HEK293T (cell line): ENCODE results near the gene SPAG16.
"Not testable (repeated sequence)": the region's sequence is repeated elsewhere in the genome, so short reads cannot be mapped to it uniquely, and the experiment has no call there.

Experiments used
- CTCF ChIA-PET: fragments of 350-600 bp; formaldehyde crosslinking; extraction: SDS; loops from one replicate; lab custom pipeline; 2021; ENCODE audit warnings: antibody characterized with exemption, inconsistent platforms; lab: Yijun Ruan, JAX
- POLR2A ChIA-PET: fragments of 350-600 bp; formaldehyde crosslinking; extraction: SDS; loops from one replicate; lab custom pipeline; 2020; ENCODE audit warnings: antibody characterized with exemption, inconsistent platforms; lab: Yijun Ruan, JAX
- DNase-seq: peaks from one replicate; pipeline ENCODE4 v3.0.0; 2012; ENCODE audit warnings: mixed read lengths; ENCODE audit errors: extremely low spot score
- ARNT ChIP-seq: fragments of 450-650 bp; IDR thresholded peaks from 2 replicates; pipeline ENCODE4 v1.6.1; 2017; ENCODE audit warnings: mild to moderate bottlenecking
- BHLHE40 ChIP-seq: fragments of 450-650 bp; IDR thresholded peaks from 2 replicates; pipeline ENCODE4 v1.6.1; 2016; ENCODE audit warnings: mild to moderate bottlenecking, moderate library complexity, borderline replicate concordance
- CTBP1 ChIP-seq: fragments of 450-650 bp; IDR thresholded peaks from 2 replicates; pipeline ENCODE4 v1.6.1; 2016; ENCODE audit warnings: borderline replicate concordance
- ELF4 ChIP-seq: fragments of 450-650 bp; IDR thresholded peaks from 2 replicates; pipeline ENCODE4 v1.6.1; 2017; ENCODE audit warnings: antibody characterized with exemption
- FOXA1 ChIP-seq: fragments of 450-650 bp; IDR thresholded peaks from 2 replicates; pipeline ENCODE4 v1.6.1; 2016; ENCODE audit warnings: mild to moderate bottlenecking
- FOXK2 ChIP-seq: fragments of 450-650 bp; IDR thresholded peaks from 2 replicates; pipeline ENCODE4 v1.6.1; 2016; ENCODE audit warnings: mild to moderate bottlenecking
- FOXM1 ChIP-seq: fragments of 450-650 bp; IDR thresholded peaks from 2 replicates; pipeline ENCODE4 v1.6.1; 2017; ENCODE audit warnings: mild to moderate bottlenecking, borderline replicate concordance
- HDGF ChIP-seq: fragments of 450-650 bp; IDR thresholded peaks from 2 replicates; pipeline ENCODE4 v1.6.1; 2017; ENCODE audit warnings: antibody characterized with exemption, borderline replicate concordance
- L3MBTL2 ChIP-seq: fragments of 450-650 bp; conservative IDR thresholded peaks from 2 replicates; pipeline ENCODE4 v1.6.1; 2016; ENCODE audit warnings: mild to moderate bottlenecking
- LEF1 ChIP-seq: fragments of 450-650 bp; IDR thresholded peaks from 2 replicates; pipeline ENCODE4 v1.6.1; 2017; ENCODE audit warnings: mild to moderate bottlenecking, borderline replicate concordance
- NFRKB ChIP-seq: fragments of 450-650 bp; IDR thresholded peaks from 2 replicates; pipeline ENCODE4 v1.6.1; 2016; ENCODE audit warnings: mild to moderate bottlenecking, moderate library complexity
- SP1 ChIP-seq: fragments of 450-650 bp; IDR thresholded peaks from 2 replicates; pipeline ENCODE4 v1.6.1; 2017
- SUZ12 ChIP-seq: fragments of 450-650 bp; IDR thresholded peaks from 2 replicates; pipeline ENCODE4 v1.6.1; 2016; ENCODE audit warnings: mild to moderate bottlenecking
- TARDBP ChIP-seq: fragments of 450-650 bp; IDR thresholded peaks from 2 replicates; pipeline ENCODE4 v1.6.1; 2016
- ZNF384 ChIP-seq: fragments of 450-650 bp; IDR thresholded peaks from 2 replicates; pipeline ENCODE4 v1.6.1; 2016
- TF ChIP-seq, protein P1 (sequence below): fragments of 450-650 bp; IDR thresholded peaks from 2 replicates; pipeline ENCODE4 v1.6.1; 2016

SPAG16 gene

DNA sequence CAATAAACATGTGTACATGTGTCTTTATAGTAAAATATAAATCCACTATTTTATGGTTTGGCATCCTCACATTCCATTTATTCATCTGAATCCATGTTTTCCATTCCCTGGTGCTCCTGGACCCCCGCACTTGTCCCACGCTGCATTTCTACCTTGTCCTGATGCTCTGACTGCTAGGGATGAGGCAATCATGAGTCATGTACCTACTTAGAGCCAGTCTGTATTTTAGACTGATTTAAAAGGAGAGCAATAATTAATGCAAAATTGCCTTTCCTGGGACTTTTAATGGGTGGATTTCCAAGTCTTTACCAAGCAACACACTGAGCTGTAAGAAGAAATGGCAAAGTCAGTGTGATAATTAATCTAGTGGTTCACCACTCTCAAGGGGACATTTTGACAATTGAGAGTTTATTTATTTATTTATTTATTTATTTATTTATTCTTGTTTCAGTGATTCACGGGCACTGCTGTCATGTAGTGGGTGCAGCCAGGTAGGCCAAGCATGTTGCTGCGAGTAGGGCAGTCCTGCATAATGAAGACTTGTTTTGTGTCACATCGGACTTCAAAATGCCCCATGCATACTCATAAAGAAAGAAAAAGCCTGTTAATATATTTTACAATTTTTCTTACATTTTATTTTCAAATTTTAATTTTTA, 707.3 kb downstream of the SPAG16 start:
- no peak for DNase-seq
- TF ChIP-seq ZNF384: no peak
- no peak for TF ChIP-seq SP1
- no peak for TF ChIP-seq FOXK2
- TF ChIP-seq LEF1: no peak
- TF ChIP-seq FOXM1: no peak
- no peak for TF ChIP-seq TARDBP
- TF ChIP-seq BHLHE40: no peak
- no peak for TF ChIP-seq FOXA1
- TF ChIP-seq ELF4: no peak
- TF ChIP-seq, protein P1, sequence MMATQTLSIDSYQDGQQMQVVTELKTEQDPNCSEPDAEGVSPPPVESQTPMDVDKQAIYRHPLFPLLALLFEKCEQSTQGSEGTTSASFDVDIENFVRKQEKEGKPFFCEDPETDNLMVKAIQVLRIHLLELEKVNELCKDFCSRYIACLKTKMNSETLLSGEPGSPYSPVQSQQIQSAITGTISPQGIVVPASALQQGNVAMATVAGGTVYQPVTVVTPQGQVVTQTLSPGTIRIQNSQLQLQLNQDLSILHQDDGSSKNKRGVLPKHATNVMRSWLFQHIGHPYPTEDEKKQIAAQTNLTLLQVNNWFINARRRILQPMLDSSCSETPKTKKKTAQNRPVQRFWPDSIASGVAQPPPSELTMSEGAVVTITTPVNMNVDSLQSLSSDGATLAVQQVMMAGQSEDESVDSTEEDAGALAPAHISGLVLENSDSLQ: no peak
- no peak for TF ChIP-seq SUZ12
- TF ChIP-seq L3MBTL2: no peak
- CTCF ChIA-PET: no interaction called here
- POLR2A ChIA-PET: no interaction called here

DNA sequence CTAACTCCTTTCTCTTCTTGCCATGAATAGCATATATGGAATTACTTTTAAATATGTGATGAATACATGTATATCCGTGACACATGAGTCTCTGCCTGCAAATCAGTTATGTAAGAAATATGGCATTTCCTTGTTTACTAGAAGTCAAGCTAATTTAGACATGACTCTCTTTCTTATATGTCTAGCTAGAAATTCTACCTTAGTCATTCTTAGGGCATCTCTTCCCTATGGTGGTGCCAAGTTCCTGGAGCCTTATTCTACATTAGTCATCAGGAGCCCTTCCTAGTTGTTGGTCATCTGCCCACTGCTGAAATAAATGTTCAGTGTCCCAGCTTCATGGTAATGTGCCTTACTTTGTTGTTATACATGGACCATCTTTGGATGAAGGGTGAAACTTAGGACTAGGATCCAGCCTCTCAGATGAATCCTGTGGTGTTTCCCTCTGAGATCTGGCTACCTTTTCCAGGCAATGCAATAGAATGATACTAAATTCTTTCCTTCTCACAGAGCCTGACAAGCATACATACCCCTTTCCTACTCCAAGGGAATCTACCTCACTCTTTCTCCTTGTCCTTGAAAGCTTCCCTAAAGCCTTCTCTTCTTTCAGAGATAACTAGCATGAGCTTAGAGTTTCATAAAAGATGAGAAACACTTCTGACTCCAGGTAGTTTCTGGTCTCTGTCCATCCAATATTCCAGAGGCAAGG, 711.3 kb downstream of the SPAG16 start:
- TF ChIP-seq TARDBP (no peak), BHLHE40 (no peak), ELF4 (no peak), SUZ12 (no peak), LEF1 (no peak), FOXA1 (no peak), FOXK2 (no peak), CTBP1 (no peak), SP1 (no peak), L3MBTL2 (no peak), ARNT (no peak), ZNF384 (no peak), HDGF (no peak), FOXM1 (no peak), NFRKB (no peak)
- TF ChIP-seq, protein P1: no peak
- ChIA-PET POLR2A (no interaction called here), CTCF (no interaction called here)
- no peak for DNase-seq

DNA sequence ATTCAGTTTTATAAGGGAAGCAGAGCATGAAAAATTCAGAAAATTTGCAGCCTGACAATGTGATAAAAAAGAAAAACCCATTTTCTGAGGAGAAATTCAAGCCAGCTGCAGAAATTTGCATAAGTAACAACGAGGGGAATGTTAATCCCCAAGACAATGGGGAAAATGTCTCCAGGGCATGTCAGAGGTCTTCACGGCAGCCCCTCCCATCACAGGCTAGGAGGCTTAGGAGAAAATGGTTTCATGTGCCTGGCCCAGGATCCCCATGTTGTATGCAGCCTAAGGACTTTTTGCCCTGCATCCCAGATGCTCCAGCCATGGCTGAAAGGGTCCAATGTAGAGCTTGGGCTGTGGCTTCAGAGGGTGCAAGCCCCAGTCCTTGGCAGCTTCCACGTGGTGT, 714.7 kb downstream of the SPAG16 start:
- POLR2A ChIA-PET, CTCF ChIA-PET: not testable (repeated sequence)

DNA sequence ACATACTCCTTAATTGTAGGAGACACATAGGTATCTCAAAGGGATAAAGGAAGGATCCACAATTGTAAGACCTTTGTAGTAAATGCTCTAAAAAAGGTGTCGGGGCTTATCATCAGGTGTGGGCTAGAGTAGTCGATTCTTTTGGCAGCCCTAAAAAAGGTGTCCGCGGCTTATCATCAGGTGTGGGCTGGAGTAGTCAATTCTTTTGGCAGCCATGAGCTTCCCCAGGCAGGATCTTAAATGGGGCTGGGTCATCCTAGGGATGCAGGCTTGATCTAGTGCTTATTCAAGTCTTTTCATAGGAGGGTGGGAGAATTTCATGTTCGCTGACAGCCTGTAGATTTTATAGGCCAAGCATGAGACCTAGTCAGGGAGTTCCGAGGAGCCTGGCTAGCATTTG, 720.2 kb downstream of the SPAG16 start:
- DNase-seq: no peak
- POLR2A ChIA-PET: no interaction called here
- TF ChIP-seq FOXM1 (no peak), ELF4 (no peak)
- TF ChIP-seq, protein P1: no peak
- CTCF ChIA-PET: no interaction called here

More for the DNA sequence above, 714.7 kb downstream of the SPAG16 start:
- DNase-seq: not testable (repeated sequence)

DNA sequence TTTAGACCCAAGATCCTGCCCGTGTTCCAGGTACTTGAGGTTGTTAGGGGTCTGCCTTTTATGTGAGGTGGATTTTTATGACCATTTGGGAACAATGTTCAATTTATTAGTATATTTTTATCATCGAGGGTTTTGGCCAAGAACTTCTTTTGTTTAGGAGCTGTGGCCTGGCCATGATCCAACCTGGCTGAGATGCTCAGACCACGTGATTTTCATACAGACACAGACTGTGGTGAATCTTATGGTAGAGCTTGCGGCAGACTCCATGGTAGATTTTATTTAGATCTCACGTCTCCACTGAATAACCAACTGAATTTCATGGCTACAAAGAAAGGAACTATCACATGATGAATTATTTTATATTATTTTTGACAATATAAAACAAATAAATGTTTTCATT, 721.1 kb downstream of the SPAG16 start:
- CTCF ChIA-PET: interaction anchor here (0.9 kb wide), 1 partner anchor 217 kb away, joined by 3 read pairs; no protein-coding TSS in a partner anchor
- no peak for DNase-seq
- TF ChIP-seq L3MBTL2: no peak
- POLR2A ChIA-PET: no interaction called here

DNA sequence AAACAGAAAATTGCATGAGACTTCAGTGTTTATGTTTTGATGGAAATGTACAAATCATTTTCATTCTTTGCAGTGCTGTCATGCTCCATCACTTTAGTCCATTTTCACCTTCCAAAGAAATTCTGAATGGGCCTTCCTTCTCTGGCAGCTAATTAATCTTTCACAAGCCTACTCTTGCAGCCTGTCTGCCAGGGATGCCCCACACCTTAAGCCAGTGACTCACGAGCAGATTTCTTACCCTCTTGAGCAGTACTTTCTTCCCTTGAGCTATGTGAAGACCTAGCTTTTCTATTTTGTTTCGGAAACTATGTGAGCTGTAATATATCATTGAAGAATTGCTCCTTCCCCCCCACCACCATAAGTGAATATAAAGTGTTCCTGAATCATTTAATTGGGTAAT, 722.3 kb downstream of the SPAG16 start:
- no peak for TF ChIP-seq ARNT
- no peak for TF ChIP-seq TARDBP
- TF ChIP-seq SP1: no peak
- TF ChIP-seq LEF1: no peak
- TF ChIP-seq CTBP1: no peak
- no peak for DNase-seq
- ChIA-PET POLR2A (no interaction called here), CTCF (no interaction called here)

DNA sequence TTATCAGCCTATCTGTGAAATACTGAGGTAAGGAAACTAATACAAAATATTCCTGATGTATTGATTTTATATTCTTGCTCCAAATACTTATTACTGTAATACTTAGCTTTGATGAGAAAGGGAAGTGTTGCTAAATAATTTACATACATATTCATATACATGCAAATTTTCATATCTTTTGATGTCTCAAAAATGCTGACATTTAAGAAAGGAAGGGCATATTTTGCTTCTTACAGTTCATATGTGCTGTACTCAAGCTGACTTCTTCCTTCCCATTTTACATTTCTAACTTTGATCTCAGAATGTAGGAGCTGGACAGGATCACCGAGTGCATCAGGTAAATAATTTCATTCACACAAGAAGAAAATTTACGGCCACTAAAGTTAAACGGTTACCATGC, 727.4 kb downstream of the SPAG16 start:
- TF ChIP-seq BHLHE40 (no peak), FOXM1 (no peak), FOXK2 (no peak), SP1 (no peak), ARNT (no peak), HDGF (no peak), L3MBTL2 (no peak), FOXA1 (no peak), ELF4 (no peak), TARDBP (no peak), ZNF384 (no peak), SUZ12 (no peak), NFRKB (no peak), LEF1 (no peak), CTBP1 (no peak)
- TF ChIP-seq, protein P1: no peak
- CTCF ChIA-PET: no interaction called here
- POLR2A ChIA-PET: no interaction called here

More for the DNA sequence above, 727.4 kb downstream of the SPAG16 start:
- no peak for DNase-seq
